HG03139 (cell line): Measurements from ENCODE around the gene POU2F3.
A peak's percentile ranks its signal among the peaks of the same experiment; 100 is the strongest.

Experiments
- ATAC-seq: cut with Tn5 transposase; IDR thresholded peaks from one replicate; pipeline ENCODE4 v1.9.1; 2021; ENCODE audit not compliant: unreplicated experiment

POU2F3 gene

DNA sequence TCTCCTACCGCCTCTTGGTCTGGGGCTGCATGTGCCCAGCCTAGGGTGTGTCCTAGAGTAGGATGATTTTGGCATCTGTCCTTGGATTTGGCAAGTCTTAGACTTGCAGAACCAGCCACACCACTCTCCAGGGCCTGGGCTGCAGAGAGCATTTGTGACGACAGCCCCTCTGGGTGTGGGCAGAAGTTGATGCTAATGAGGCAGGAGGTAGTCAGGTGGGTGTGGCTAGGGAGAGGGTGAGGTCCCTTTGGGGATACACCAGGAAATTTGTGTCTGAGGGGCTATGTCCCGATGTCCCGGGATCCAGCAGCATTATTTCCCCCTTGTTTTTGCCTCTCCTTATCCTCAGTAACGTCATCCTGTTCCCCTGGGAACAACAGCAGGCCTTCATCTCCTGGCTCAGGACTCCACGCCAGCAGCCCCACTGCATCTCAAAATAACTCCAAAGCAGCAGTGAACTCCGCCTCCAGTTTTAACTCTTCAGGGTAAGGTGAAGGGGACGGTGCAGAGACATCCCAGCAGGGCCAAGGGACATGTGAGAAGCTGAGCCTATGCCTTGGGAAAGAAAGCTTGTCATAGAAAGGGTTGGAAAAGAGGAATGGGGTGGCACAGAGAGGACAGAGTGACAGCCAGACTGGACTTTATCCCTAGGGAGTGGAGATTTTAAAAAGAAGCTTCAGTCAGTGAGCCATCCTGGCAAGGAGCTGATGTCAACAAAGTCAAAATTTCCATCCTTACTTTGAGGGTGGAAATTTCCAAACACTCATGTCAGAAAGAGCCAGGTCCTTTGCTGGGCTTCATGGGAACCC, 77.1 kb downstream of the POU2F3 start:
- ATAC-seq, result no peak

- no peak for ATAC-seq
Measured at GRCh38 chr11:120317689-120318480, 77.9 kb downstream of the POU2F3 start.

GRCh38 chr11:120318906-120319305, 79.0 kb downstream of the POU2F3 start:
- no peak for ATAC-seq

DNA sequence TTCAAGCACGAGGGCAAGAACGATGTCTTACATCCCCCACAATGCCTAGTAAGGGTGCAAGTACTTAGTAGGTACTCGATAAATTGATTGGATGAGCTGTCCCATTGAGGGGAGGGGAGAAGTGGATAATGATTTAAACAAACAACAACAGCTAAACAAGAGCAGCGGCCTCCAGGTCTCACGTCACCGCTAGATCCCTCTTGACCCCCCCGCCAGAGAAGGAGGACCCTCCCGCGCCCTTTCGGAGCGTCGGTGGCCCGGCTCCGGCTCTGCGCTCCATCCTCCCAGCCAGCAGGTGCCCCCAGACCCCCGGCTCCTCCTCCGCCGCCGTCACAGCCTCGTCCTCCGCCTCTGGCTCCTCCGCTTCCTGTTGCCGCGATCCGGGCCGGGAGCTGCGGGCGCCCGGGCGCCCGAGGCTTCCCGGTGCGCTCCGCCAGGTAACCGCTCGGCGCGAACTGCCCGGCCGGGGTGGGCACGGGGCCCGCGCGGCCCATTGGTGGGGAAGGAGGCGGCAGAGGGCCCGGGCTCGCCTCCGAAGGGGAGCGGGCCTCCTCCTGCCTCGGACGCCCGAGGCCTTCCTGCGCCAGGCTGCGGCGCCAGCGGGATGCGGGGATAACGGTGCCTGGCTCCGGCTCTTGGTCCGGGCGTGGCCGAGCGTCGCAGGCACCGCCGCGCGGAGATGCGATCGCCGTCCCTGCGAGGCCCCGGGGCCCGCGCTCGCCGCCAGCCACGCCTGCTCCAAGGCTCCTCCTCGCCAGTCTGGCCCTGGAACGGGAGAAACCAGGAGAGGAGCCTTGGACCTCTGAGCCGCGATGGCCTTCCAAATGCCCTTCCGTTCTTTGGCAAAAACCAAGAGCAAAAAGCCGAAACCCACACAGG, 85.2 kb downstream of the POU2F3 start, which contains the start of gene TLCD5:
Gene TLCD5, plus strand, starts transcription at position 368 of the 879 bp plus-strand sequence. CDS start 2,143 bp downstream, outside the sequence.
- no peak for ATAC-seq

DNA sequence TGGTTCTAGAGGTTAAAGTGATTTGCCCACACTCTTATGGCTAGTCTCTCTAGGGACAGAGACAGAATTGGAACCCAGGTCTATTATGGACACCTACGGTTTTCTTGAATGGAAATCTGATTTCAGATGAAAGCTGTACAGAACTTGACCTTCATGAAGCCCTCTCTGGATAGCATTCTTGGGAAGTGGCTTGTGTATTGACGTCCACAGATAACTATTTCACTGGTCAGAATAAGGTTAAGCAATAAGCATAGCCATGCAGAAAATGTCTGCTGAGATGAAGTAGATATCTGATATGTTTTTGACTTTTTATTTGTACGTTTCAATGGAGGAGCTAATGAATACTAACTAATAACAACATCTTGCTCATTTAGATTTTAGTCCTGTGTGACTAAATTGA, 86.3 kb downstream of the POU2F3 start:
- no peak for ATAC-seq

GRCh38 chr11:120326845-120327281, 86.9 kb downstream of the POU2F3 start:
- ATAC-seq, result no peak

- ATAC-seq, result no peak
Measured at GRCh38 chr11:120327311-120327710, 87.4 kb downstream of the POU2F3 start.

GRCh38 chr11:120329556-120329955, 89.6 kb downstream of the POU2F3 start:
- no peak for ATAC-seq

DNA sequence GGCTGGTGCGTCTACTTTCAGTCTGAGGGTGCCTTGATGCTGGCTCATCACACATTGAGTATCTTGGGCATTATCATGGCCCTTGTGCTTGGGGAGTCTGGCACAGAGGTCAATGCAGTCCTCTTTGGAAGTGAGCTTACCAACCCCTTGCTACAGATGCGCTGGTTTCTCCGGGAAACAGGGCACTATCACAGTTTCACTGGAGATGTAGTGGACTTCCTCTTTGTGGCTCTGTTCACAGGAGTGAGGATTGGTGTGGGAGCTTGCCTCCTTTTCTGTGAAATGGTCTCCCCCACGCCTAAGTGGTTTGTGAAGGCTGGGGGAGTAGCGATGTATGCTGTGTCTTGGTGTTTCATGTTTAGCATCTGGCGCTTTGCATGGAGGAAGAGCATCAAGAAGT, 90.1 kb downstream of the POU2F3 start:
- no peak for ATAC-seq

- ATAC-seq, result no peak
Measured at GRCh38 chr11:120331301-120331996, 91.5 kb downstream of the POU2F3 start.

DNA sequence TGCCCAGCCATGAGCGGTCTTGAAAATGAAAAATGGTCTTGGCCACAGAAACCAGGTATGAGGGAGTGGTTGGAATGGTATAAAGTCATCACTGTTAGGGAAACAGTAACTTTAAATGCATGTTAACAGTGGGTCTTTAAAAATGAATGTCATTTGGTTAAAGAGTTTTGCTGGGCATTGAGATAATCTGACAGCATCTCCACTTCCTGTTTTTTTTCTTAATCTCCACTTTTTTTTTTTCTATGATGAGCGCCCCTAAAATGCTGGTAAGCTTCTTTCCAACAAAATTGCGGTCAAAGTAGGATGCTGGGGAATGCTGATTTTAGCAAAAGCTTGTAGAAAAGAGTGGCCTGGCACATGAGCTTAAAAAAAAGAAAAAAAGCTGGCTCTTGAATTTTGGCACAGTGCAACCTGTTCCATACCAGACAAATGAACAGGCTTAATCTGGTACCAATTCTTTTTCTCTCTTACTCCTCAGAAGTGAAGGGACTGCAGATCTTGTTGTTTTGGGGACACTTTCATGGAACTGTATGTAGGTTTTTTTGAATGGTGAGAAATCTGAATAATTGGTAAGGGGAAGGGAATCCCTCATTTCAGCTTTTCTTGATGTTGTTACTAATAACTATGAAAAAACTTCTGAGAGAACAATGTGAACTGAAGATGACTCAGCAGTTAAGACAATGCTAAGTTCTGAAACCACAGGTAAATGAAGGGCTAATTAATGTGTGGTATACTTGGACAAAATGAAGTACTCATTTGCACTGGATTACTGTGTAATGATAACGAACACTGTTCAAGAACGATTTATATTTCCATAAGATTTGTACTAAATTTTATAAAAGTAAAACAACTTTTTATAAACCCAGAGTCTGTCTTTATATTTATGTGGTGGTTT, 93.1 kb downstream of the POU2F3 start:
- ATAC-seq, result no peak

DNA sequence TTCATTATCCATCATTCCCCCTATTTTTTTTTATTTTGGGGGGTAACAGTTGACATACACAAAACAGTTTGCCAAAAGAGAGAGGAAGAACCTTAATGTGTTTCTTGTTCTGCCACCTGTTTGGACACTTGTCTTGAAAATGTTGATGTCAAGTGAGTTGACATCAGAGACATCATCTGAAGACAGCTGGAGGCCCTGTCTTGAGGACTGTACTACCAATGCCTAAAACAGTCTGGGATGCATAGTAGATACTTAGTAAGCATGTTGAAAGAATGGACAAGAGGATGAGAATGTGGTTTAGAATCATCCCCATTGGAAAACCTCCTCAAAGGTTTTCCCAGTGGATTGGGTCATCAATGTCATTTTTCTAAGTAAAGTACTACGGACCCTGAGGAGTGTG, 93.9 kb downstream of the POU2F3 start:
- no peak for ATAC-seq

- no peak for ATAC-seq
Measured at GRCh38 chr11:120334332-120334731, 94.4 kb downstream of the POU2F3 start.

- no peak for ATAC-seq
Measured at GRCh38 chr11:120334894-120335462, 95.0 kb downstream of the POU2F3 start.

DNA sequence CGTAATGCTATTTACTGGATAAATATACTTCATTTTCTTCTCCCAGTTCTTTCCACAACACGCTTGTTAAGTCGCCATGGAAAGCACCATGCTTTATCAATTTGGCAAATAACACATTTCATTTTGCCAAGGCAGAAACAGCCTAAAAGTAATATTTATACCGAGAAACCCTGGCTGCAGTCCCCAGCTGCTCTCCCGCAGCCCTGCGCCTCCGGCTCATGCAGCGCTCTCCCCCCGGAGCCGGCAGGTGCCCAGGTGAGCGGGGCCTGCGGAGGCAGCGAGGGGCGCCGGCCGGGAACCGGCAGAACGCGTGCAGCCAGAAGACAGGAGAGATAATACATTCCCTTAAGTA, 95.6 kb downstream of the POU2F3 start:
- peak; percentile 25 for ATAC-seq

DNA sequence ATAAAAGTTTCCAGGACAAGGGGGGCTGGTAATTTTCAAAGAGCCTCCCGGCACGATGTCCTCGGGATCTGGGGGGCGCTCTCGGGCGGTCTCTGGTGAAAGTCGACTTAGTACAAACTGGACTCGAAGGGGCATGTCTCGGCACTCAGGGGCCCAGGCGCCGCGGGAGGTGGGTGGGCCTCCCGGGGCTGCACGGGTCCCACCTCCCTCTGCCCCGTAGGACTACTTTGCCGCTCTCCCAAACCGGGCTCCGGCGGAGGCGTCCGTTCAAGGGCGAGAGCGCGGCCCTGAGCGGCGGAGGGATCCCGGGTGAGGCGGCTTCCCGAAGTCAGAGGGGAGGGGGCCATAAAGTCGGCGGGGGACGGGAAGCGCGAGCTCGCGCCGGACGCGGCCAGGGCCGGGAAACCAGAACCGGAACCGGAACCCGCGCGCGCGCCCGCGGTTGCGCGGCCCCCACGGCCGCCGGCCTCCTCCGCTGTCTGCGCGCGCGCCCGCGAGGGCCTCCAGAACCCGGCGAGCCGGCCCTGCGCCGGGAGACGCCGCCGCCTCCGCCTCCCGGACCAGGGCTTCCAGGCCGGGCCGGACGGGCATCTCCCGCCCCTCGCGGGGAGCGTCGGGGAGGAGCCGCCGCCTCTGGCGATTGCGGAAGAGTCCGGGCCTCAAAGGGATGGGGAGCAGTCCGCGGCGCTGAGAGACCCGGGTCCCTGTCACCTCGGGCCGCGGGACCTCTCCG, 96.1 kb downstream of the POU2F3 start, which contains the start of gene ARHGEF12:
Gene ARHGEF12, plus strand, starts transcription at position 506 of the 733 bp plus-strand sequence. CDS start 831 bp downstream, outside the sequence.
- ATAC-seq, result peak; percentile 41

- ATAC-seq, result peak; percentile 25
Measured at GRCh38 chr11:120336641-120337354, 96.9 kb downstream of the POU2F3 start.
